Thyroid gland (tissue), 4 donors: ENCODE results near the gene HDC. TPM values are rescaled to one million over a fixed set of nuclear protein-coding genes. Genes with fewer than 3 reads are reported as not detected.

ENCODE experiments used
- DNase-seq, 2 donors: peaks; one replicate each; pipeline ENCODE4 v3.0.0-alpha.2; 2019
- H3K27ac ChIP-seq, 3 donors: fragments of 200-600 bp; sonication (generic); 1 replicate in 2 of 3; 2 replicates in 1 of 3; pipeline ENCODE4 v1.5.1; 2016 to 2019; ENCODE audit warnings: mild to moderate bottlenecking in 1 of 3, moderate library complexity in 1 of 3
- H3K27me3 ChIP-seq: fragments of 200-600 bp; sonication (generic); one replicate; pipeline ENCODE4 v1.5.1; 2019
- H3K36me3 ChIP-seq, 2 donors: fragments of 200-600 bp; sonication (generic); one replicate each; pipeline ENCODE4 v1.5.1; 2016 to 2019
- H3K4me1 ChIP-seq, 2 donors: fragments of 200-600 bp; sonication (generic); one replicate each; pipeline ENCODE4 v1.5.1; 2017 to 2019
- H3K4me3 ChIP-seq, 3 donors: fragments of 200-600 bp; sonication (generic); replicated peaks in 1 of 3; 1 replicate in 2 of 3; 2 replicates in 1 of 3; pipeline ENCODE4 v1.5.1; 2016; ENCODE audit warnings: mild to moderate bottlenecking in 1 of 3
- H3K9me3 ChIP-seq: fragments of 200-600 bp; sonication (generic); one replicate; pipeline ENCODE4 v1.5.1; 2017
- CTCF ChIP-seq, 6 experiments: fragments of 200-600 bp in 3 of 6; fragments of 450-650 bp in 3 of 6; sonication (generic) in 3 of 6; IDR thresholded peaks; one replicate each; pipeline ENCODE4 v1.5.1; 2016 to 2019; ENCODE audit warnings: antibody characterized with exemption in 6 of 6, mild to moderate bottlenecking in 2 of 6, inconsistent platforms in 1 of 6, moderate library complexity in 1 of 6
- POLR2A ChIP-seq, 2 donors: fragments of 450-650 bp; IDR thresholded peaks; one replicate each; pipeline ENCODE4 v1.6.1; 2017; ENCODE audit warnings: antibody characterized with exemption in 2 of 2, mild to moderate bottlenecking in 2 of 2, moderate library complexity in 1 of 2
- WGBS, 2 donors: methylation state at CpG; one replicate each; pipeline ENCODE4 v1.1.5; 2017; 5-methylcytosine and 5-hydroxymethylcytosine counted together
- intact Hi-C: fragments of 100-400 bp; cut with DNase I; formaldehyde crosslinking; loops from one replicate; pipeline ENCODE4 v1.15.1; 2023
- total RNA-seq, 4 donors: library from RNA; depleted of rRNA; stranded (reverse); fragments of >200 nt; gene quantifications; one replicate each; pipeline ENCODE4 v1.2.3, GENCODE V29; 2016

The HDC gene
- total RNA-seq, 4 donors from 2014 or later, result 0.45 TPM; not detected in 3

- intact Hi-C loops, result no loop called here
- no peak overlapping the region for H3K4me3 ChIP-seq
- TF ChIP-seq CTCF (IDR thresholded peaks at IDR 0.05) (no peak), POLR2A (IDR thresholded peaks at IDR 0.05) (no peak)
- H3K4me1 ChIP-seq, result peaks cover 10 to 17% of the 10 kb centered on the region in 2 donors
- no peaks in the 10 kb centered on the region for H3K27me3 ChIP-seq
- 83 to 87% methylated on average over 3 of the region's 3 CpGs for WGBS, 2 donors
- no peaks in the 10 kb centered on the region for H3K9me3 ChIP-seq
- no peaks in the 10 kb centered on the region for H3K36me3 ChIP-seq
- DNase-seq, result no peak
- H3K27ac ChIP-seq, result no peak overlapping the region
These were observed 36.2 kb downstream of the HDC start for GRCh38 chr15:50229336-50229735.

- Histone ChIP-seq H3K4me3 (no peak overlapping the region), H3K4me1 (peaks cover 10 to 17% of the 10 kb centered on the region in 2 donors), H3K27me3 (no peaks in the 10 kb centered on the region), H3K9me3 (no peaks in the 10 kb centered on the region), H3K36me3 (no peaks in the 10 kb centered on the region), H3K27ac (no peak overlapping the region)
- intact Hi-C loops, result no loop called here
- TF ChIP-seq POLR2A (IDR thresholded peaks at IDR 0.05) (no peak), CTCF (IDR thresholded peaks at IDR 0.05) (no peak)
- 96 to 98% methylated on average over 3 of the region's 3 CpGs for WGBS, 2 donors
- no peak for DNase-seq
These were observed 36.7 kb downstream of the HDC start for GRCh38 chr15:50228866-50229265.

- no peaks in the 10 kb centered on the region for H3K27me3 ChIP-seq
- H3K27ac ChIP-seq, result peak overlapping the region in 1 of 3 donors; percentile 22
- H3K4me3 ChIP-seq, result no peak overlapping the region
- DNase-seq, result peak; percentile 48 to 57
- no peaks in the 10 kb centered on the region for H3K36me3 ChIP-seq
- TF ChIP-seq POLR2A (IDR thresholded peaks at IDR 0.05), result no peak
- no peak for TF ChIP-seq CTCF (IDR thresholded peaks at IDR 0.05)
- WGBS, 2 donors, result 22 to 33% methylated on average over 5 of the region's 5 CpGs
- H3K4me1 ChIP-seq, result peaks cover 10 to 17% of the 10 kb centered on the region in 2 donors
- H3K9me3 ChIP-seq, result no peaks in the 10 kb centered on the region
- intact Hi-C loops, result no loop called here
These were observed 38.5 kb downstream of the HDC start for GRCh38 chr15:50227076-50227475.

GRCh38 chr15:50225938-50226337 is 39.6 kb downstream of the HDC start:
- Histone ChIP-seq H3K36me3 (no peaks in the 10 kb centered on the region), H3K4me1 (peaks cover 10 to 11% of the 10 kb centered on the region in 2 donors), H3K27me3 (no peaks in the 10 kb centered on the region), H3K9me3 (no peaks in the 10 kb centered on the region), H3K27ac (no peak overlapping the region), H3K4me3 (no peak overlapping the region)
- 93 to 97% methylated on average over 3 of the region's 3 CpGs for WGBS, 2 donors
- intact Hi-C loops, result no loop called here
- no peak for TF ChIP-seq POLR2A (IDR thresholded peaks at IDR 0.05)
- no peak for TF ChIP-seq CTCF (IDR thresholded peaks at IDR 0.05)
- DNase-seq, result no peak

GRCh38 chr15:50225057-50225456 is 40.5 kb downstream of the HDC start:
- TF ChIP-seq POLR2A (IDR thresholded peaks at IDR 0.05) (no peak), CTCF (IDR thresholded peaks at IDR 0.05) (no peak)
- no peak overlapping the region for H3K27ac ChIP-seq
- WGBS, 2 donors, result 96 to 99% methylated on average over 1 of the region's 1 CpG
- no peaks in the 10 kb centered on the region for H3K36me3 ChIP-seq
- intact Hi-C loops, result no loop called here
- H3K4me1 ChIP-seq, result peaks cover 10 to 11% of the 10 kb centered on the region in 2 donors
- DNase-seq, result no peak
- no peaks in the 10 kb centered on the region for H3K9me3 ChIP-seq
- no peak overlapping the region for H3K4me3 ChIP-seq
- H3K27me3 ChIP-seq, result no peaks in the 10 kb centered on the region
